Measurements from ENCODE around the gene CAPN2.

CAPN2 gene

DNA sequence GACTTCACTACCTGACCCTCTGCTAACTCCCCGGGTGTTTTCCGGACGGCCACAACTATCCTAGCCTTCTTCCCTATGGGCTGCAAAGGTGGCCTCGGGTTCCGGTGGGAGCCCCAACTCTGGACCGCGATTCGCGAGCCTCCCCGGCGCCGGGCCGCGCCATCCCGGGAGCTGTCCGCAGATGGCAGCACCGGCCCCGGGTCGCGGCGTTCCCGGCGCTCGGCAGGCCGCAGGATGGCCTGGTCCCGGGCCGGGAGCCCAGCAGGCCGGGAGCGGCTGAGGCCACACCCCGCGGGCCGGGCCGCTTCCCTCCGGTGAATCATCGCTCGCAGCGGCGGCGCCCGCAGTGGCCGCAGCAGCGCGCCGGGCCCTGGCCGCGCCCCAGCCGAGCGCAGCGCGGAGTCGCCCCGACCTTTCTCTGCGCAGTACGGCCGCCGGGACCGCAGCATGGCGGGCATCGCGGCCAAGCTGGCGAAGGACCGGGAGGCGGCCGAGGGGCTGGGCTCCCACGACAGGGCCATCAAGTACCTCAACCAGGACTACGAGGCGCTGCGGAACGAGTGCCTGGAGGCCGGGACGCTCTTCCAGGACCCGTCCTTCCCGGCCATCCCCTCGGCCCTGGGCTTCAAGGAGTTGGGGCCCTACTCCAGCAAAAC lies at the start of gene CAPN2:
CAPN2 (plus strand) TSS at position 346 of the 656 bp plus-strand sequence; CDS start at position 448, 102 bp downstream.
- DNase-seq (ENCODE audit: low spot score): peak; percentile 84

DNA sequence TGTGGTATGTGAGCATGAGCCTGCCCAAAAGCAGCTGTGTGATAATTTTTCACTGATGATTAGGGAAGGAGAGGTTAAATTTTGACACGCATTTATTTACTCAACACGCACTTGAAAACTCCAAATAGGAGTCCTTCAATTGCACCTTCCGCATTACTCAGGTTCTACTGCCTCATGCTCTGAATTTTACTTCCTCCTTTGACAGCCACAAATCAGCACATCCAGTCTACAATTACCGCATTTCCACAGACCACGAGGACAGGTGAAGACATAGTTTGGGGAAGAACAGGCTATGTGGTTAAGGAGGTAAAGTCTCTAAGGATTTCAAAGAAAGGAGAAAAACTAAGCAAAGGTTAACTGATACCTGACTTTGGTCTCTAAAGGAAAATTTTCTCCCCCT lies 49.4 kb upstream of the CAPN2 start:
- no peak for DNase-seq (ENCODE audit: low spot score)

DNA sequence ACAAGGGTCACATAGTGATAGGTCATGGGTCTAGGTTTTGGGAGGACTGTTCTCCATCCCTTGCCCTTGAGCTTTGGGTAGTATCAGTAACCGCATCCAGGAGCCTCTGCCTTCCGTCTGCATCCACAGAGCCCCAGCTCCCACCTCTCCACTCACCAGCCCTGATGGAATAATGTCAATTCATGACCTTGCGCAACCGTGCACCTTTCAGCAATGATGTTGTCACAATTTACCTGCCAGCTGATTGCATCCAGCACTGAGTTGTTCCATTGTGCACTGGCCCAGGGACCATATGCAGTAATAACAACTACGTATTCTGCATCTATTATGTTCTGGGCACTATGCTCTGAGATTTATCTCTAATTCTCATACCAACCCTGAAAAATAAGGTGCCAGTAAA lies 48.2 kb upstream of the CAPN2 start:
- DNase-seq (ENCODE audit: low spot score): no peak

DNA sequence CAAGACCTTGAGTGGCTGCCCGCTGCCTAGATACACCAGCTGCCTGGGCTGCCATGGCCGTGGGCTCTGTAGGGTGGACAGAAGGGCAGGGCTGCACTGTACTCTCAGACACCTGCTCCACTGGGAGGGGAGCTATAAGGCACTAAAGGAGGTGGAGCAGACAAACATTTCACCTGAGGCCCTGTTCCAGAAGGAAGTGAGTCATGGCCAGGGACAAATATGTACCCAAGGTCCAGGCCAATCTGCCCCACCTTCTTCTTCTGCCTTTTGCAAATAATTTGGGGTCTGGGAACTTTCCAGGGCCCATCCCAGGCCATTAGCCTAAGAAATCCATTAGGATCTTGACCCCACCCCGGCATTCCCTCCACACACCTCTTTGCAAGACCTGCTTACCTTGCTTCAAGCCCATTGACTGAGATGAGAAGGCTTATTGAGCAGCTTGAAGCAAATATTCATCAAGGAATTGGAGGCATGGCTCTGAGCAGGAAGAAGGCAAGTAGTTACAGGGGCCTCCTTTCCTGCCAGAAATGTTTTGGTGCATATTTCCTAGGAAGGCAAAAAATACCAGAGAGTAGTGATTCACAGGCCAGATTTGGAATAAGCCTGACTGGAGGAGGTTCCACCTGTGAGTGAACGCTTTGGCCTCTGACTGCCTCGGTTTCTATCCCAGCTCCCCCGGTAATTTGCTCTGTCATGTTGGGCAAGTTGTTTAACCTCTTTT lies 46.6 kb upstream of the CAPN2 start, which contains the start of gene CAPN8:
CAPN8 (minus strand) TSS at position 110 of the 721 bp plus-strand sequence; CDS start at position 55, 55 bp downstream.
- DNase-seq (ENCODE audit: low spot score): no peak

DNA sequence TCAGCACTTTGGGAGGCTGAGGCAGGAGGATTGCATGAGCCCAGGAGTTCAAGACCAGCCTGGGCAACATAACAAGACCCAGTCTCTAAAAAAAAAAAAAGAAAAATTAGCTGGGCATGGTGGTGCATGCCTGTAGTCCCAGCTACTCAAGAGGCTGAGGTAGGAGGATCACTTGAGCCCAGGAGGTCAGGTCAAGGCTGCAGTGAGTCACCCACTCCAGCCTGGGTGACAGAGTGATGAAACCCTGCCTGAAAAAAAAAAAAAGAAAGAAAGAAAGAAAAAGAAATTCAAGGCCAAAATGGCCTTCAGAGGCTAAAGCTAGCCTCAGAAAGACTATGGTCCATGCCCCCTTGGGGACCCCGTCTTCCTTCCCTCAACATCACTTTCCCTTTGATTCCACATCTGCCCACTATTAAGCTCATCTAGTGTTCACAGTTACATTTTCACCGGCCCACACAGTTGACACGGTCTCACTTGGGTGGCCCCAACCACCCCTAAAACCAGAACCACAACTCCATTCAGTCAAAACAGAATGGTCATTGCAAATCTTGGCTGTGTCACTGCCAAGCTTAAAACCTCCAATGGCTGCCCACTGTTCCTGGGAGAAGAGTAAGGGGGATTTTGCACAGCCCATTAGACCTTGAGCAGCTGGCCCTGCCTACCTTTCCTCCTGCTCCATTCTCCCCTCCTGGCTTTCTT lies 44.7 kb upstream of the CAPN2 start:
- no peak for DNase-seq (ENCODE audit: low spot score)

DNA sequence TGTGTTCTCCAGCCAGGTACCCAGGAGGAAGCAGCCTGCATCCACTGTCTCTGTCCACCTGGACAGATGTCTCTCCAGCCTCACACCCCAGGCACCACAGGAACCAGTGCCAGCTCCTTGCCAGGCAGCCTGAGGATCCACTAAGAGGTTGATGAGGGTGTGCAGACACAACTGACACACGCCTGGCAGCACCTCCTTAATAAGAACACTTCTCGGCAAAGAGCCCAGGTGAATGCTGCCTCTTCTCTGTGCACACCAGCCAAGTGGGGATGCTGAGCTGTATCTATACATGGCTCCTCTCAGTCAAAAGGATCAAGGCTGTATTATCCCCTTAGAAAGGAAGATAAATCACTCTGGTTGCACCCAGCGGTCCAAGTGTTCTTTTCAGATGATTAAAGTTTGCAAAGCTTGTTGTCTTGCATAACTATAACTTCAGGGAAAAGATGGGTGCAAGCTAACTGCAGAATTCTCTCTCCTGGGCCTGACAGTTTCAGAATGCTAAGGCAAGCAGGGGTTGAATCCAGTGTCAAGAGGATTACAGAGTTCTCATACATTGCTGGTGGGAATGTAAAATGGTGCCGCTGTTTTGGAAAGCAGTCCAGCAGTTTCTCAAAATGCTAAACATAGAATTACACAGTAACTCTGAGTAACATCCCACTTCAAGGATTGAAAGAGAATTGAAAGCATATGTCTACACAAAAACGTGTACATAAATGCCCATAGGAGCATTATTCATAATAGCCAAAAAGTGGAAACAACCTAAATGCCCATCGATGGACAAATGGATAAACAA lies 43.1 kb upstream of the CAPN2 start:
- no peak for DNase-seq (ENCODE audit: low spot score)

DNA sequence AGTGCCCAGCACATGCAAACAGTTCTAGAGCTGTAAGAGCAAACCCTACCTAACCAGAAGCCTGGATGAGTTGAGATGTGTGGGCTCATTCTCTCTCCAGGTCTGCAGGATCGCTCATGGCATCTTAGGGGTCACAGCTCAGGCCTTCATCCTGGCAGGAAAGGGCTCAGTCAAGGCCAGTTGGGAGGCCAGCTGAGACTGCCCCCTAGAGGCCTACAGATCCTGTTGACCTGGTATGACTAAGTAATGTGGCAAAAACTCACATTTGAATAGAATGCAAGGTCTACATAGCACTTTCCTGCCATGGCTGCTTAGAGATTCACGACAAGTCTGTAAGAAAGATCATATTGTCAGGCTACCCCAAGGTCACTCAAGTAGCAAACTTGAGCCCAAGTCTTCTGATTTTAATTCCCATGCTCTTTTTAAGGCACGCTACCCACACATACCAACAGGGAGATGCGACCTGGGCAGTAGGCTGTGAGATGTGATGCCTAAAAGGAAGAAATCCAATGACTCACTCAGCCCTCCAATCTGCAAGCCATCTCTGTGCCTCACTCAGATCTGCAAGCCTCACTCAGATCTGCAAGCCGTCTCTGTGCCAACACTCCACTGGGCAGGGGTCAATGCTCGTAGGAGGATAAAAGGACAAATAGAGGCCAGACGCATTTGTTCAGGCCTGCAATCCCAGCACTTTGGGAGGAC lies 41.7 kb upstream of the CAPN2 start:
- peak; percentile 58 for DNase-seq (ENCODE audit: low spot score)

DNA sequence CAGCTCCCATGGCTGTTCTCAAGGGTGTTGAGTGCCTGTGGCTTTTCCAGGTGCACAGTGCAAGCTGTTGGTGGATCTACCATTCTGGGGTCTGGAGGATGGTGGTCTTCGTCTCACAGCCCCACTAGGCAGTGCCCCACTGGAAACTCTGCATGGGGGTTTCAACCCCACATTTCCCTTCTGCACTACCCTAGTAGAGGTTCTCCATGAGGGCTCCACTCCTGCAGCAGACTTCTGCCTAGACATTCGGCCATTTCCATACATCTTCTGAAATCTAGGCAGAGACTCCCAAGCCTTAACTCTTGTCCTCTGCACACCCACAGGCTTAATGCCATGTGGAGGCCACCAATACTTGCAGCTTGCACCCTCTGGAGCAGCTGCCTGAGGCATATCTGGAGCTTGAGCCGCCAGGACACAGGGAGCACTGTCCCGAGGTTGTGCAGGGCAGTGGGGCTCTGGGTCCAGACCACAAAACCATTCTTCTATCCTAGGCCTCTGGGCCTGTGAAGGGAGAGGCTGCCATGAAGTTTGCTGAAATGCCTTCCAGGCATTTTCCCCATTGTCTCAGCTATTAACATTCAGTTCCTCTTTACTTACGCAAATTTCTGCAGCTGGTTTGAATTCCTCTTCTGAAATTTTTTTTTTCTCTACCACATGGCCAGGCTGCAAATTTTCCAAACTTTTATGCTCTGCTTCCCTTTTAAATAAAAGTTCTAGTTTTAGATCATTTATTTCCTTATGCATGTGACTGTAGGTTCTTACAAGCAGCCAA lies 38.0 kb upstream of the CAPN2 start:
- DNase-seq (ENCODE audit: low spot score): no peak

DNA sequence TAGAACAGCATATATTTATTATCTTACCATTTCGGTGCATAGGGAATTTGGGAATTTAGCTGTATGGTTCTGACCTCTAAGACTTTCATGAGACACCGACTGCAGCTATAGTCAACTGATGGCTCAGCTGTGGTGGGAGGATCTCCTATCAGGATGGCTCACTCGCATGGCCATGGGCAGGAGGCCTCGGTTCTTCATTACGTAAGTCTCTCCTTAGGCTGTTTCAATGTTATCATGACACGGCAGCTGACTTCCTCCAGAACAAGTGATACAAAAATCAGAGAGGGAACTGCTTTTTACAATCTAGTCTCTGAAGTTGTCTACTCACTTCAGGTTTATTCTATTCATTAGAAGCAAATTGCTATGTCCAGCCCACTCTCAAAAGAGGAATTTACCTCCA lies 33.5 kb upstream of the CAPN2 start:
- DNase-seq (ENCODE audit: low spot score): no peak

DNA sequence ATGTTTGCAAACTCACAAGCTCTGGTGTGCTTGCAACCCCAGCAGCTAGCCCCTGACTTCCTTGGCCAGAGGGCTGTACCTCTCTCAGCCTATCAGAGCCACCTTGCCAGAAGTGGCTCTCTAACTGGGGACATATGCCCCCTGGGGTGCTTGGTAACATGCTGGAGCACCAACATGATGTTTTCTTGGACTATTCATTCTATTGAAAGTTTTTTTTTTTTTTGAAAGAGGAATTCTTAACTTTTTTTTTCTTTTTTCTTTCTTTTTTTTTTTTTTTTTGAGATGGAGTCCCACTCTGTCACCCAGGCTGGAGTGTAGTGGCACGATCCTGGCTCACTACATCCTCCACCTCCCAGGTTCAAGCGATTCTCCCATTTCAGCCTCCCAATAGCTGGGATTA lies 32.2 kb upstream of the CAPN2 start:
- no peak for DNase-seq (ENCODE audit: low spot score)

DNA sequence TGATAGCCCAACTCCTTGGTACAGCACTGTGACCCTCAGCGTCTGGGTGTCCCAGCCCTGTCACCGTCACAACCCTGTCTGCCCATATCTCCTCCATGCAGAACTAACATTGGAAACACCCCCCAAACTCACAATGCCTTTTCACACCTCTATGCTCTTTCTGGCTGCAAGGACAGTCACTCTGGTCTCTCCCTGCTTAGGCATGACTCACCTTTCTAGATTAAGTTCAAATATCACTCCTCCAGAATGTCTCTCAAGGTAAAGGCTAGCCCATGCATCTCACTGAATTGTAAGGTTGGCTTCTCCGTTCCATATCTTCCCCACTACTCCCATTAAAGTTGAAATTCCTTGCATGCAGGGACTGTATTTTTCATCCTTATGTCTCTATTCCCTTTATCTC lies 29.8 kb upstream of the CAPN2 start:
- DNase-seq (ENCODE audit: low spot score): no peak

DNA sequence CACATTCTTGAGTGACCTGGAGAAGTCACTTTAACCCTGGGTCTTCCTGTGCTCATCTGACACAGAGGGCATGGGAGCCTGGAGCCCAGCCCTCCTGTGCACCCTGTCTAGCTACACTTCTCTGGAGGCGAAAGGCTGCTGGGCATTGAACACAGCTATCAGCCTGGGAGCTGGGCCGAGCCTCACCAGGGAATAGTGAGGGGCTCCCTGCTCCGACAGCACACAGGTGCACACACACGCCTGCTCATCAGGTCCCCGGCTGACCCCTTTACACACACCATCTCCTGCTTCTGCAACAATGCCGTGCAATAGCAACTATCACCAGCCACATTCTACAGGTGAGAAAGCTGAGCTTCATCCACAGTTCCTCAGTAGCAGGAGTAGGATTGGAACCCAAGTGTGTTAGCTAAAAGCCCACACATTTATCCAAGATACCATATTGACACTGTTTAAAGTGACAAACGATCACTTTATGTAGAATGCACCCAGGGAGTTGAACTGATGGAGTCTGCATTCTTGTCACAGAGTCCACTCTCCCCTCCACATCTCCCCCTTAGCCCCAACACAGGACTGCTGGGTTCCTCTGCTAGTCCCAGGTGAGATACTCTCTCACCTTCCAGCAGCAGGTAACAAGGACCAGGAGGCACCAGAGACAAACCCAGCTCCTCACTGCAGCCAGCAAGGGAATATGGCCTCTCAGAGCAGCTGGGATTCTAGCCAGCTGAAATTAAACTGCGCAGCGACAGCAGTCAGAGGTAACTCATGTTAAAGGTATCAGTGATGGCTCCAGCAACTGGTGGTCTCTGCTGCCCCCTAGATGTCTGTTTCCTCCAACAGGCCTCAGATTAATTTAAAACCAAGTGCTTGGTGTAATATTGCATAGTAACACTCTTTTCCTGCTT lies 28.5 kb upstream of the CAPN2 start:
- peak; percentile 71 for DNase-seq (ENCODE audit: low spot score)

DNA sequence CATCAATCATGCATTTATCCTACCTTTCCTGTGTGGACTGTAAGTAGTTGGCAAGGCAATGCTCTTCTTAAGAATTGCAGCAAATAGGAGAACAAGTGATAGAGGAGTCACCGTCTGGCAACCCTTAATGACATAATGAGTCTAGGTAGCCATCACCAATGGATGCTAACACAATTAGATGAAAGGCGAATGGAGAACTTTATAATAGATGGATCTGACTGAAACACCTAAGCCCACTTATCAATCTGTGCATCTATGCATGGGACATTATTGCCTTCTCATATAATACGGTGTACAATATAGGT lies 27.9 kb upstream of the CAPN2 start:
- DNase-seq (ENCODE audit: low spot score): no peak

DNA sequence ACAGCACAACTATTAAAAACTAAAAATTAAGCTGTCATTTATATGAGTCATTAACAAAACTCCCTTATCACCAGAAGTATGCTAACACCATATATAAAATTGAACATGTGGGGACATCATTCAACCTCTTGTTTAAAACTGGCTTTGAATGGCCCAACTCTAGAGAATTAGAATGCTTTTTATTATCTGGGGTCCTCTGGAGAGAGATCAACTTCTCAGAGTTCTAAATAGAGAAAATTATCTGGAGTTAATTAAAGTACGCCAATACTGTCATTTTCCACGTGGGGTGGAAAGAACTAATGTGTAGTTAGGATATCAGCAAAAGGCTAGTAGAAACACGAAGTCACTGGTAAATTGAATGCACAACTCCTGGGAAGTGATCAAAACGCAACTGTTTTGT lies 21.2 kb upstream of the CAPN2 start:
- no peak for DNase-seq (ENCODE audit: low spot score)

DNA sequence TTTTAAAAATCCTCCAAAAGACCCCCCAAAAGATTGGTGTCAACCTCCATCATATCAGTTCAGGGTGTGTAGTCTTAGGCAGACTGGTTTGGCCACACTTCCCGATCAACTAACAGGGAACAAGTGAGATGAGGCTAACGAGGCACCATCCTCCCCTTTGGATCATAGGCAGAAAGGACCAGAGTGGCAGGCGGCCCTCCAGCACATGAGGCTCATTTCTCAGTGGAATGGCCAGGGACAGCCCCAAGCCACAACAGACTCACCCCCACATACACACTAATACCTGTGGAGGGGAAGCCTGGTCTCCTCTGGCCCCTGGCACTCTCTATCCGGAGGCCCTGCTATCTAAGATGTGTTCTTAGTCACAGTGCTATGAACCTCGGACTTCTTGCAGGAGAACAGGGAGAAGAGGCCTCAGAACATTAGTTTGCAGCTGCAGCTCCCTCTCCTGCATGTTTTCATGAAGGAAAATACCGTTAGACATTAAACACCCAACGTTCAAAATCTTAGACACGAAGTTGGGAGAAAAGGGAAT lies 17.3 kb upstream of the CAPN2 start:
- no peak for DNase-seq (ENCODE audit: low spot score)

DNA sequence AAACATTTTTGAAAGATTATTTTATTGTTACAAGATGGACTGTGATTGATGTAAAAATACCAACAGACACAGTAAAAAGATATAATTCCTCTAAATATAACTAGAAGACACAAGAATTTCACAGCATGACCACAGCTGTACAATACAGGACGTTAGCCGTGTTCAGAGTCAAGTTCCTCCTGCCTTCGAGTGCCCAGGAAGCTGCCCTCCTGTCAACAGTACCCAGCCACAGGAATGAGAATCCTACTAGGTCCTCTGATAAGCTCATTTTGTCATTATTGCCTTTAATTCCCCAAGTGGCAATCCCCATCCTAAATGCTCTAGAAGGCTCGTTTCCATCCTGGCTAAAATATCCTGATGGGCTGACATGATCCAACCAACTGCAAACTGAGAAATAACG lies 16.4 kb upstream of the CAPN2 start:
- DNase-seq (ENCODE audit: low spot score): no peak

DNA sequence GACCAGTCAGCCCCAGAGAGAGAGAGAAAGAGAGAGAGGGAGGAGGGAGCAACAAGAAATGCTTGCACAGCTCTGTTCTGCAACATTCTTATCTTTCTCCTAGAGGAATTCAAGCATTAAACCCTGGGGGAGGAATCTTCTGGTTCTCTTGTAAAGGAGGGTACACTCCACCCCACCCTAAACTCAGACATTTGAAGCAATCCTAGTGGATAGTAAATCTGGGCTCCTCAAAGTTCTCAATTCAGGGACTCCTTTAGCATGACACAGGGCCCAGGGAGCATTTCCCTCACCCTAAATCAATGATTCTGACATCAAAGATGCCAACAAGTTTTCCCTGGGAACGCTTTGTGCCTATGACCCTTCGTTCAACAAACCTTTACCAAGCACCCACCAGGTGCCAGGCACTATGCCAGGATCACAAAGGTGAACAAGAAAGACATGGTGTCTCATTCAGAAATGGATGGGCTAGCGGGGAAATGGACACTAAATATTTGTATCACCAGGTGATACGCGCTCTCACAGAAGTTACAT lies 11.9 kb upstream of the CAPN2 start:
- DNase-seq (ENCODE audit: low spot score): no peak

DNA sequence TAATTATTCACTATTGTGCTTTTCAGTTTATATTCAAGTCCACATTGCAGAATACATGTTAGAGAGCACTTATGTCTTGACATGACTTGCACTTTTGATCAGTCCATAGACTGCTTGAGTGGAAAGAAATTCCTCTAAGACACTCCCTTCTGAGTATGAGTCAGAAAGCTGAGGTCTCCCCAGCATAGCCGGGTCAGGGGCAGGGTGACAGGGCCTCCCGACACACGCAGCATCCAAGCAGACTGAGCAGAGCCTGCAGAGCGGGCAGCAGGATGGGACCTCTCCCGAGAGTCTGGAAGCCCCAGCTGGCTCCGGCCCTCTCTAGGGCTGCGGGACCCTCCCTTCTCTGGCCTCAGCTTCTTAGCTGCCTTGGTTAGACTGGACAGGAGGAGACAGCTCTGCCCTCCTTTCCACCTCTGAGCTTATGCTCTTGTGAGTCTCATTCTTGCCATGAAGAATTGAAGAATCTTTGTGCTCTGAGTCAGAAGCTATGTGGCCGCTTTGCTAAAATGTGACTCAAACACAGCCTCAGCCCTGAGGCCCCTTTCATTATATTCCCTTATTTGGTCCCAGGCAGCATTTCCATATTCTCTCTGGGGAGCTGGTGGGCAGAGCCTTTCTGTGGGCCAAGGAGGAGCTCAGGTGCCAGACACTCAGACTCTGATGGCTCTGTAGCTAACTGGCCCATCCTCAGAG lies 11.2 kb upstream of the CAPN2 start:
- no peak for DNase-seq (ENCODE audit: low spot score)

Data from ecto neural progenitor cell (in vitro differentiated cells).